NCI-H2227 treated with DMSO at 0.1 percent for 48 hours (cell line): ENCODE results near the gene SRSF1.

Experiments
- DNase-seq: peaks from one replicate; lab custom pipeline; 2025; lab: John Stamatoyannopoulos, UW

The SRSF1 gene

DNA sequence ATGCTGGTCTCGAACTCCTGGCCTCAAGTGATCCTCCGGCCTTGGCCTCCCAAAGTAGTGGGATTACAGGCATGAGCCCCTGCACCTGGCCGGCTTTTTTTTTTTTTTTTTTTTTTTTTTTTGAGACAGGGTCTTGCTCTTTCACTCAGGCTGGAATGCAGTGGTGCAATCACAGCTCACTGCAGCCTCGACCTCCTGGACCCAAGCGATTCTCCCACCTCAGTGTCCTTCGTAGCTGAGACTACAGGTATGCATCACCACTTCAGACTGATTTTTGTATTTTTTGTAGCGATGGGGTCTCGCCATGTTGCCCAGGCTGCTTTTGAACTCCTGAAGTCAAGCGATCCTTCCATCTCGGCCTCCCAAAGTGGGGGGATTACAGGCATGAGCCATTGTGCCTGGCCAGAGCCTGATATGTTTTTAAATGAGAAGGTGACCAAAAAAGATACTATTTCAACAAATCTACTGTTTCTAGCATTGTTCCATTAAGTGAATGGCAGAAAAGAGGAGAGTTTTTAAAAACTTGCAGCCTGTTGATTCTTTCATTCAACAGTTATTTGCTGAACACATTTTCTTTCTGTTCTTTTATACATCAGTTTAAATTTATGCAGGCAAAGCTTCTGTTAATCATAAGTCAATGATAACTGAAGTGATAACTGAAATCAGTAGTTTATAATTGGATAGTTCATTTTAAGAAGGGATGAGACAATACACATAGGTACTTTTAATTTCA is 3.2 kb upstream of the SRSF1 start:
- no peak for DNase-seq

- no peak for DNase-seq
These were observed 998 bp upstream of the SRSF1 start for GRCh38 chr17:58007781-58008706.

DNA sequence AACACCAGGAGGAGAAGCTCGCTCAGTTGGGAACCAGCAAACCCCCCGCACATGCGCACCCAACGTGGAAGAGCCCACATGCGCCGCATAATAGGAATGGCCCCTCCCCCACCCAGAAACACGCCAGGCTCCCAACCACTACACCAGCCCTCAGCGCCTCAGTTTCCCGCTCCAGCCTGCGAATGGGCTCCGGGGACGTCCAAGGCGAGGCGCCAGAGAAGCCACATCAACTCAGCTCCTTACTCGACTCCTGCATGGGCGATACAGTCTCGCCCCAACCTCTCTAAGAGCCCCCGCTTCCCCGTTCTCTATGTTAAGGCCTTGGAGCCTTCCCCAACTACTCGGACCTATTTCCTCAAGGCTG is 504 bp downstream of the SRSF1 start:
- DNase-seq, result peak; percentile 69

- no peak for DNase-seq
These were observed 1.1 kb downstream of the SRSF1 start for GRCh38 chr17:58005728-58006559.

DNA sequence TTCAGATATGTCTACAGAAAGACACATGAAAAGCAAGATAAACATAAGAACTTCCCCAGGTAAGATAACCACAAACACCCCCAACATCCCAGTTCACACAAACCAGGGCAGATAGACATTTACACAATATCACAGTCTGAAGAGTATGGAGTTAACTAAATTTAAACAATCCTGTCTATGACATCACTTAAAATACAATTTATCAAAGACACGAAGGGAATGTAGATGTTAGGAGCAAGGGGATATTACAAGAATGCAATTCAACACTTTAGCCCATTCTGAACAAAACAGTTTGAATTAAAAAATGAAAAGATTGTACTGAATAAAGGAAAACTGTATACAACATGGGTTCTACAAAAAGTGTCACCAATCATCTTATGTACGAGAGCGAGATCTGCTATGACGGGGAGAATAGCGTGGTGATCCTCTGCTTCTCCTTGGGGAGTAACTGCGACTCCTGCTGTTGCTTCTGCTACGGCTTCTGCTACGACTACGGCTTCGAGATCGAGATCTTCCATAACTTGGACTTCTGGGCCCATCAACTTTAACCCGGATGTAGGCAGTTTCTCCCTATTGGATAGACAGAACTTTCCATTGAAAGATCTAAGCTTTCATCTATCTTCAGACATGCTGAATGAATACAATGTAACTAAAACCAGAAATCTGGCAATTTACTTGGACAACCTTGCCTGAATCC is 1.9 kb downstream of the SRSF1 start:
- DNase-seq, result no peak

GRCh38 chr17:58004060-58004459 is 3.0 kb downstream of the SRSF1 start:
- no peak for DNase-seq

GRCh38 chr17:58002973-58003372 is 4.1 kb downstream of the SRSF1 start:
- no peak for DNase-seq

DNA sequence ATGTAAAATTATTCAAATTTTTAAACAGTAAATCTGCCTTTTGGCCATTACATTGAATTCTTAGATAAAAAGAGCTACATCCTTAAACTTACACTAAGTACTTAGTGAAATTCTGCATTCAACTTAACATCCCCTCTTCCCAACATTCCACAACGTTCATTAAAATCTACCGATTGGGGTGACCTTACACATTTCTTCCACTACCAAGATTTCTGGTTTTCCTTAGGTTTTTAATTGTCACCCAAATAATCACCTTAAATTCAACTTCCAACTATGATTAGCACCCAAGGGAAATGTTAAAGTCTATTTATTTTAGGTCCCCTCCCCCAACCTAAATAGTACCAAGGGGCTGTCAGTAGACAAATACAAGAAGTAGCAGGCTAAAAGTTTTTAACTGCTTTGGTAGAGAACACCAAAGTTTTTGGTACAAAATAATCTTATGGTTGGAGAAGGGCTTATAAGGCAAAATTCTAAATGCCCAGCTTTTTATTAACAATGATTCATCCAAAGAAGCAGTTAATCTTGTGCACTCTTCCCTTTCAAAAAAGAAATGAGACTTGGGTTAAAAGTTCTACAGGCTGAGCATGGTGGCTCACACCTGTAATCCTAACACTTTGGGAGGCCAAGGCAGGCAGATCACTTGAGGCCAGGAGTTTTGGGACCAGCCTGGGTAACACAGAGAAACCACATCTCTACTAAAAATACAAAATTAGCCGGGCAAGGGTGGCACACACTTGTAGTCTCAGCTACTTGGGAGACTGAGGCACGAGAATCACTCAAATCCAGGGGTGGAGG is 4.7 kb downstream of the SRSF1 start:
- DNase-seq, result no peak

- no peak for DNase-seq
These were observed 5.5 kb downstream of the SRSF1 start for GRCh38 chr17:58001461-58002124.

DNA sequence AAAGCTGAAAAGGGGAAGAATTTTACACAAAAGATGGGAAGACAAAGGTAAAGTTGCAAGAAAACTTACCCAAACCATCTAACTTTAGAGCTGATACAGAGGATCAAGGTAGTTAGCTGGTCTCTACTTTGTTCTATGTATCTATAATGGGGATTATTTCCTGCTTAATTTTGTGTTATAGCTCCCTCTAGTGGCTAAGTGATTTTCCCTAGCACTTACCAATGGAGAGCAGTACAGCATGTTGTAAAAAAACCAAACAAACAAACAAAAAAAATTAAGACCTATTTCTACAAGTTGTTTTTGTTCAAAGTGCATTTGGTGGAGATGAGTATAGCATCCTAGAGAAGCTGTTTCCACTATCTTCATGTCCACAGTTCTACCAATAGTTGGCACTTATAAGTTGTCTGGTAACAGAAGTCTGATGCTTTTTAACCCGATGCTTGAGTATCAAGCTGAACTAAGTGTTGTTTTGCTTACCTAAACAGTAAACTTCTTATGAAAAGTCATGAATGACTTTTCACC is 7.5 kb downstream of the SRSF1 start:
- DNase-seq, result peak; percentile 61

- DNase-seq, result no peak
These were observed 8.0 kb downstream of the SRSF1 start for GRCh38 chr17:57999010-57999495.

- DNase-seq, result no peak
These were observed 9.8 kb downstream of the SRSF1 start for GRCh38 chr17:57997085-57997809.

GRCh38 chr17:57995076-57995956 is 11.7 kb downstream of the SRSF1 start:
- peak; percentile 57 for DNase-seq

- no peak for DNase-seq
These were observed 12.6 kb downstream of the SRSF1 start for GRCh38 chr17:57994436-57994835.

DNA sequence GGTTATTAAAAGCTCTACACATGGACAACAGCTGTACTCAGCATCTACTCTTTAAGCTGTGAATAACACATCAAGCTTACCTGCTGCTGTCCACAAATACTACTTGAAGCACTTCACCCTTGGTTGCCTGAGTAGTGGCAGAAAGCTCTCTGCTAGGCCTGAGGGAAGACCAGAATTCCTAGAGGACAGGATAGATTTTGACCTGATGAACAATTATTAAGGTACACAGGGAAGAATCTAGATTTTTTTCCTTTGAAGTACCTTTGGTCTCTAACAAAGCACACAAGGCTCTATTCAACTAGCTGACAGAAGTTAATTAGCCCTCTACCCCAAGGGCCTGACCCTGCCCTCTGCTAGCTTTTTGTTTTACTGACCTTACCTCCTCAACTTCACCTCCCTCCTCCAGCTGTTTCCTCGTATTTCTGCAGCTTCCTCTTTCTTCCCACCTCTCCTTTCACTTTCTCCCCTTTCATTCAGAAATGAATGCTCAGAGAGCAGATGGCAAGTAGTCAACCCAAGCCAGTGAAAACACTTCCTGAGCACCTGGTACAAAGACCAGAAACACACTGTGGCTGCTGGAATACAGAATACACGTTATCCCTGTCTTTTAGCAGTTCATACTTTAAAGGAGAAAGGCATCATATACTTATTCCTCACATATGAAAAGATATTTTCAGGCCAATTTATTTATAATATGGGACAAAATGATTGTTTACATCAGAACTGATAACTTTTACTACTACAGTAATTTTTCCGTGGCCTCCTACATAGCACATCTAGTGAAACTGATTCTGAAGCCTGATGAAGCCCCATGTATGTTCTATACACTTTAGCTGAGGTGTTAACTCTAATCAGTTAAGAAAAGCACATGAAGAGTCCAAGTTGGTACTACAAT is 13.3 kb downstream of the SRSF1 start:
- peak; percentile 18 for DNase-seq

DNA sequence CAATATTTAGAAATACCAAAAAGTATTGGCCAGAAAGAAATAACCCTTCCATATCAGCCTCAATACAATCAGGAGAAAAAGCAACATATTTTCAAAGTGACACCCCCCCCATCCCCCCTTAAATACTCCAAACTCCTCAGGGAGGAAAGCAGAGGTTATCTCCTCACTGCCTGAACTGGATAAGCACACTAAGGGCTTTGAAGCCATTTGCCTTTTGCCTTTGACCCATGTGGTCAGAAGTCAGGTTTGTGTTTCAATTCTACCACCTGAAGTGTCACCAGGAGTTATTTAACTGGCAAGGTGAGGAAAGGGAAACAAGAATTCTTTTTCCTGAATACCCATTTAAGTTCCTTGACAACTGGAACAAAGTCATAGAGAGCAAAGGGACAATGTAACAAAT is 15.5 kb downstream of the SRSF1 start:
- DNase-seq, result no peak

- no peak for DNase-seq
These were observed 17.0 kb downstream of the SRSF1 start for GRCh38 chr17:57990037-57990436.
